Frontal cortex (tissue), 4 donors: Measurements from ENCODE around the gene FAM114A1. TPM values are rescaled to one million over a fixed set of nuclear protein-coding genes. Genes with fewer than 3 reads are reported as not detected.

Experiments
- DNase-seq, 2 donors: peaks; one replicate each; pipeline ENCODE4 v3.0.0; 2012; ENCODE audit warnings: low spot score in 2 of 2
- FAIRE-seq: peaks from 2 replicates; lab custom pipeline; 2012; peaks lifted over from hg19 to GRCh38; lab: Jason Lieb, UNC
- small RNA-seq: library from RNA; depleted of rRNA; stranded (forward); fragments of <200 nt; gene quantifications from one replicate; pipeline ENCODE3, GENCODE V24; 2014
- total RNA-seq: library from RNA; depleted of rRNA; stranded (reverse); fragments of >200 nt; gene quantifications from one replicate; pipeline ENCODE4 v1.2.3, GENCODE V29; 2014
- donor health status: control.
- donor health status: control.
- donor health status: control.

The FAM114A1 gene
- total RNA-seq, 1 donor from 2014 or later = 9.4 TPM

GRCh38 chr4:38989487-38989886 lies 121.9 kb downstream of the FAM114A1 start:
- DNase-seq (no peak), FAIRE-seq (no peak)

GRCh38 chr4:38990241-38990640 lies 122.6 kb downstream of the FAM114A1 start:
- DNase-seq (no peak), FAIRE-seq (no peak)

DNA sequence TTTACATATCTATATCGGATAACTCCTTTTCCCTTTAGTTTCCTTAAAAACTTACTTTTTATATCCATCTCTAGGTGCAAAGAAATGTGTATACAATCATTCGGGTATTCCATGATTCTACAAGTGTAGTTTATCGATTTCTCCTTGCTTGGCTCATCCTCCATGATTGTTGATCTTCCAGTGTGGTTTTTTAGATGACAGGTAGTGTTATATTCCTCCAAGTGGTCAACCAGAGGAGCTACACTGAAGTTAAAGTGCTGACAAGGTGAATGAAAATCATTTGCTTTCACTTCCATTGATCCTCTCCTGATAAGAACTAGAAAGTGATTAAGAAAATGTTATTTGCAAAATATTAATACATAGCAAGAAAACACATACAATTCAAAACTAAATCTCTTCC lies 126.1 kb downstream of the FAM114A1 start:
- FAIRE-seq (no peak), DNase-seq (no peak)

GRCh38 chr4:38994135-38994534 lies 126.5 kb downstream of the FAM114A1 start:
- FAIRE-seq (no peak), DNase-seq (no peak)

Small RNAs within 50 kb of the gene (small RNA-seq; reads per million reads assigned to genes)
- 0.69 reads per million, percentile 52 among the genes with 10 or more reads in this experiment for gene MIR574

Other genes starting within 250 kb of the FAM114A1 start
- 12.2 TPM for gene KLF3, start 203.6 kb upstream of the FAM114A1 start, total RNA-seq
- gene TLR10, start 84.8 kb upstream of the FAM114A1 start, total RNA-seq = 1.6 TPM
- 2.0 TPM for gene TLR1, start 63.0 kb upstream of the FAM114A1 start, total RNA-seq
- 1.2 TPM for gene TLR6, start 11.0 kb upstream of the FAM114A1 start, total RNA-seq
- 0.41 TPM for gene TMEM156, start 164.6 kb downstream of the FAM114A1 start, total RNA-seq
- gene KLHL5, start 194.4 kb downstream of the FAM114A1 start, total RNA-seq = 57.1 TPM